ENCODE data around the gene CEBPE.

Gene CEBPE

DNA sequence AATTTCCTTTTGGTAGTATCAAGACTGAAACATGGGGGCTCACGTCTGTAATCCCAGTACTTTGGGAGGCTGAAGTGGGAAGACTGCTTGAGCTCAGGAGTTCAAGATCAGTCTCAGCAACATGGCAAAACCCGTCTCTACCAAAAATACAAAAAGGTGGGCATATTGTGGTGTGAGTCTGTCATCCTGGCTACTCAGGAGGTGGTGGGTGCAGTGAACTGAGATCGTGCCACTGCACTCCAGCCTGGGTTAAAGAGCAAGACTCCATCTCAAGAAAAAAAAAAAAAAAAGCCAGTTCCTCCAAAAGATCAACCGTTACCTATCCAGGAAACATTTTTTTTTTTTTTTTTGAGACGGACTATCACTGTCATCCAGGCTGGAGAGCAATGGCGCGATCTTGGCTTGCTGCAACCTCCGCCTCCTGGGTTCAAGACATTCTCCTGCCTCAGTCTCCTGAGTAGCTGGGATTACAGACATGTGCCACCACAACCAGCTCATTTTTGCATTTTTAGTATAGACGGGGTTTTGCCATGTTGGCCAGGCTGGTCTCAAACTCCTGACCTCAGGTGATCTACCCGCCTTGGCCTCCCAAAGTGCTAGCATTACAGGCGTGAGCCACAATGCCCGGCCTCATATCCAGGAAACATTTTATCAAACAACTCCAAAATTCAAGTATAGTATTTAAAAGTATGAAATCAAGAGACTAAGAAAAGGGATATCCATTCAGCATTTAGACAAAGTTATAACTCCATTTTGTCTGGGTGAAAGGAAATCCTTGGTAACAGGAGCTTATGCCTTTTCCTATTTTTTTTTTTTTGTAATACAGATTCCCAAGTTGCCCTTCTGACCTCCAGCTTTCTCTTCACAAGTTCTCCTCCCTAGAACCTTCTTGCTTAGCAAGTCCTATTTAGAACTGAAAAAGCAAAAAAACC, 27.5 kb downstream of the CEBPE start:
- no peaks in the 10 kb centered on the region for H3K9me3 ChIP-seq (ENCODE audit: severe bottlenecking)
- no peak for DNase-seq
- TF ChIP-seq CTCF (IDR thresholded peaks at IDR 0.05; ENCODE audit: low read depth, low read length), result no peak
- no peak overlapping the region for H3K4me3 ChIP-seq (ENCODE audit: low read depth, low read length)
- H3K27ac ChIP-seq, result no peak overlapping the region
- H3K36me3 ChIP-seq, result peaks cover 64% of the 10 kb centered on the region
- H3K27me3 ChIP-seq (ENCODE audit: insufficient read depth, low read depth, severe bottlenecking), result no peaks in the 10 kb centered on the region

DNA sequence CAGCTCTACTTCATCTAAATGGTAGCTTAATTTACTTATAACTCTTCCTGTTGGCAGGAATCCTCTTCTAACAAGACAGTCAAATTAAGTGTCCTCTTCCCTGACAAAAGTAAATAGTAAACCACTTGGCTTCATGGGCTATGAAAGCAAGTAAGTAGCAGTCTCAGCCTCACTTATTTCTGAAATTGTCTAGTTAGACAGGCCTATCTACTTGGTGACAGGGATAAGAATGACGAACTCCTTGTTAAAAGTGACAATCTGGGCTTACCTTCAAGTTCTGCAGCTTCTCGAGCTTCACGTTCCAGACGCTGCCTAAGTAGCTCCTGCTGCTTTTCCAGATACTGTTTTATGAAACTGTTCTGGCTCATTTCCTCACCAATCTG, 28.8 kb downstream of the CEBPE start:
- no peak overlapping the region for H3K4me3 ChIP-seq (ENCODE audit: low read depth, low read length)
- TF ChIP-seq CTCF (IDR thresholded peaks at IDR 0.05; ENCODE audit: low read depth, low read length), result no peak
- no peak for DNase-seq
- H3K36me3 ChIP-seq, result peaks cover 75% of the 10 kb centered on the region
- H3K9me3 ChIP-seq (ENCODE audit: severe bottlenecking), result no peaks in the 10 kb centered on the region
- H3K27ac ChIP-seq, result no peak overlapping the region
- H3K27me3 ChIP-seq (ENCODE audit: insufficient read depth, low read depth, severe bottlenecking), result no peaks in the 10 kb centered on the region

DNA sequence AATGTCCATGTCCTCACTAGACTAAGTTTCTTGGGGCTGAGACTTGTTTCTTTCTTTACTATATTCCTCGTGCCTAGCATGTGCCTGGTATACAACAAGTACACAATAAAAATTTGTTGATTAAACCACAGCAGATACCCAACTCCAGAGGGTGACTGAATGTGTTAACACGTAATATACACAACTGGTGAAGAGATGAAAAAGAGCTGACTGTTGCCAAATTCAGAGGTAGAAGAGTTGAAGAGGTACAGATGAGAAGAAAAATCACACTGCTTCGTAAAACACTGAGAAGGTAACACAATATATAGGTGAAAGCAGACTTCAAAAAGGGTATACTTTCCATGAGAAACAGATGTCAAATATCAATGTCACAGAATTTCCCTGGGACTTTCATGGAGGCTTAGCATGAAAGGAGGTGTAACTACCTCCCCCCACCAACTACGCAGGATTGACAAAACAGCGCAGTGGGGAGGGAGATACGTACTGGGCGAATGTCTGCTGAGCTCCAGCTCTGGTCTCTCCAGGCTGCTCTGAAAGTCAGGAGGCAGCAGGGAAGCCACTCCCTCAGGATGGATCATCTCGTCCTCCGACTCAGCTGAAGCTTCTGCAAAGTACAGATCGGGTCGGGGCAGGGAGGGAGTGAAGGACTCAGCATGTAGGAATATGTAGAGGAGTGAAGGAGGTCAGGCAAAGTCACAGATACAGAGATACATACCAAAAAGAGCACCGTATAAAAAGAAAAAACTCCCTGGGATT, 29.4 kb downstream of the CEBPE start:
- H3K4me3 ChIP-seq (ENCODE audit: low read depth, low read length), result no peak overlapping the region
- H3K36me3 ChIP-seq, result peaks cover 78% of the 10 kb centered on the region
- H3K27ac ChIP-seq, result no peak overlapping the region
- DNase-seq, result no peak
- H3K9me3 ChIP-seq (ENCODE audit: severe bottlenecking), result no peaks in the 10 kb centered on the region
- TF ChIP-seq CTCF (IDR thresholded peaks at IDR 0.05; ENCODE audit: low read depth, low read length), result no peak
- H3K27me3 ChIP-seq (ENCODE audit: insufficient read depth, low read depth, severe bottlenecking), result no peaks in the 10 kb centered on the region

- Histone ChIP-seq H3K9me3 (ENCODE audit: severe bottlenecking) (no peaks in the 10 kb centered on the region), H3K36me3 (peaks cover 85% of the 10 kb centered on the region), H3K27ac (no peak overlapping the region), H3K27me3 (ENCODE audit: insufficient read depth, low read depth, severe bottlenecking) (no peaks in the 10 kb centered on the region), H3K4me3 (ENCODE audit: low read depth, low read length) (no peak overlapping the region)
- TF ChIP-seq CTCF (IDR thresholded peaks at IDR 0.05; ENCODE audit: low read depth, low read length), result no peak
- DNase-seq, result no peak
Observed at GRCh38 chr14:23086565-23086964, 32.5 kb downstream of the CEBPE start.

DNA sequence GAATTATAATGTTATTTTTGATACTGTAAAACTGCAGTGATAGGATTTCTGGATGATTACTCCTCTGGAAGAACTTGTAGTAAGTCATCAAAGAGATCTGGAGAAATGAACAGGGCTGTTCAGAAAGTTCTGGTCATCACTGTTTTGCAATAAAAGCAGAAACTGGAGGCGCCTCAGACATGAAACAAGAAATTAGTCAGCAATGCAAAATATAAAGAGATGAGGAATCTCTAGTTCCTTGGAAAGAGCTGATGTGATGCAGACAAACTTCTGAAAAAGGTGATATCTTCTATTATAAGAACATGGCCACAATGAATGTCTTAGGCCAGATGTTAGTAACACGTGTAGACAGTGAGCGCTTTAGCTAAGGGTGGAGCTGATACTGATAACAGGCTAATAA, 33.6 kb downstream of the CEBPE start:
- DNase-seq, result no peak
- Histone ChIP-seq H3K4me3 (ENCODE audit: low read depth, low read length) (no peak overlapping the region), H3K9me3 (ENCODE audit: severe bottlenecking) (no peaks in the 10 kb centered on the region), H3K27ac (no peak overlapping the region), H3K27me3 (ENCODE audit: insufficient read depth, low read depth, severe bottlenecking) (no peaks in the 10 kb centered on the region), H3K36me3 (peaks cover 87% of the 10 kb centered on the region)
- TF ChIP-seq CTCF (IDR thresholded peaks at IDR 0.05; ENCODE audit: low read depth, low read length), result no peak

Measured in WERI-Rb-1 (cell line).